HCT116 (cell line): ENCODE measurements around the gene SLC19A1. TPM values are rescaled to one million over a fixed set of nuclear protein-coding genes. Genes with fewer than 3 reads are reported as not detected.

Experiments
- ATAC-seq: fragments of 200-7000 bp; cut with Tn5 transposase; 2 replicates; pipeline ENCODE4 v1.9.1; 2020; ENCODE audit warnings: mild to moderate bottlenecking, moderate library complexity
- BruUV-seq: library from RNA; stranded (reverse); fragments of 400-500 nt; replicated peaks from 2 replicates; lab custom pipeline; 2021; lab: Mats Ljungman, UMichigan
- CTCF ChIA-PET: fragments of 300-600 bp; sonication (Branson Sonifier 250); formaldehyde crosslinking; loops from one replicate; lab custom pipeline; 2021; ENCODE audit warnings: antibody characterized with exemption; lab: Charles Lee
- POLR2A ChIA-PET: fragments of 300-600, 350-600 bp; sonication (Branson Sonifier 250); formaldehyde crosslinking; loops from one replicate; lab custom pipeline; 2021; ENCODE audit warnings: antibody characterized with exemption; lab: Charles Lee
- RAD21 ChIA-PET, 2 experiments: fragments of 300-600 bp; sonication (Branson Sonifier 250); formaldehyde crosslinking; loops; one replicate each; lab custom pipeline; 2023; ENCODE audit warnings: low total read pairs in 2 of 2; ENCODE audit not compliant: uncharacterized antibody in 2 of 2, unreplicated experiment in 2 of 2, low non-redundant PET in 1 of 2; lab: Charles Lee
- DNase-seq: peaks from one replicate; pipeline ENCODE4 v3.0.0-alpha.2; 2010; ENCODE audit warnings: low read depth, low spot score
- H2AFZ ChIP-seq: fragments of 200-600 bp; shearing (Covaris generic), sonication (generic); 2 replicates; pipeline ENCODE4 v1.6.1; 2017; ENCODE audit warnings: low read depth, mixed run types, mixed read lengths, antibody characterized with exemption, low read length; ENCODE audit not compliant: poor library complexity, severe bottlenecking
- H3K27ac ChIP-seq: 2 replicates; pipeline ENCODE4 v1.5.1; 2012; ENCODE audit warnings: low read depth, low read length
- H3K27me3 ChIP-seq: fragments of 200-600 bp; sonication (generic); 2 replicates; pipeline ENCODE4 v1.6.1; 2016; ENCODE audit warnings: mixed run types, low read length, mixed read lengths; ENCODE audit not compliant: insufficient read depth
- H3K36me3 ChIP-seq, 2 experiments: fragments of 200-500 bp in 1 of 2; fragments of 200-600 bp in 1 of 2; sonication (Bioruptor generic) in 1 of 2; sonication (generic) in 1 of 2; 2 replicates each; pipeline versions ENCODE4 v1.5.1 to v1.6.1; 2014 to 2016; ENCODE audit warnings: low read length in 2 of 2, inconsistent platforms in 1 of 2, mixed read lengths in 1 of 2, mixed run types in 1 of 2; ENCODE audit not compliant: insufficient read depth in 2 of 2, control insufficient read depth in 1 of 2
- H3K4me1 ChIP-seq, 2 experiments: fragments of 200-600 bp in 1 of 2; sonication (generic) in 1 of 2; 2 replicates each; pipeline versions ENCODE4 v1.5.1 to v1.6.1; 2012 to 2017; ENCODE audit warnings: low read length in 2 of 2, inconsistent platforms in 1 of 2, mild to moderate bottlenecking in 1 of 2, mixed read lengths in 1 of 2, mixed run types in 1 of 2, moderate library complexity in 1 of 2; ENCODE audit not compliant: insufficient read depth in 2 of 2, control insufficient read depth in 1 of 2
- H3K4me2 ChIP-seq: fragments of 200-600 bp; sonication (generic); 2 replicates; pipeline ENCODE4 v1.6.1; 2017; ENCODE audit warnings: mixed run types, low read length, mixed read lengths
- H3K4me3 ChIP-seq, 2 experiments: fragments of 200-600 bp in 1 of 2; sonication (generic) in 1 of 2; replicated peaks in 1 of 2; 2 replicates each; pipeline ENCODE4 v1.5.1; 2011 to 2016; ENCODE audit warnings: low read length in 2 of 2, control low read depth in 1 of 2, low read depth in 1 of 2, mild to moderate bottlenecking in 1 of 2, mixed read lengths in 1 of 2, mixed run types in 1 of 2
- H3K79me2 ChIP-seq: fragments of 200-600 bp; sonication (generic); 2 replicates; pipeline ENCODE4 v1.6.1; 2017; ENCODE audit warnings: mild to moderate bottlenecking, mixed run types, low read length, moderate library complexity, mixed read lengths; ENCODE audit not compliant: insufficient read depth
- H3K9ac ChIP-seq: fragments of 200-600 bp; sonication (generic); 2 replicates; pipeline ENCODE4 v1.6.1; 2016; ENCODE audit warnings: low read length, mixed read lengths
- H3K9me2 ChIP-seq: fragments of 200-600 bp; sonication (generic), shearing (Covaris generic); 2 replicates; pipeline ENCODE4 v1.6.1; 2017; ENCODE audit warnings: mixed run types, mild to moderate bottlenecking, moderate library complexity; ENCODE audit not compliant: insufficient read depth
- H3K9me3 ChIP-seq, 2 experiments: fragments of 200-500 bp in 1 of 2; fragments of 200-600 bp in 1 of 2; sonication (Bioruptor generic) in 1 of 2; sonication (generic) in 1 of 2; 2 replicates each; pipeline ENCODE4 v1.6.1; 2014 to 2017; ENCODE audit warnings: low read length in 2 of 2, mixed read lengths in 2 of 2, inconsistent platforms in 1 of 2, low read depth in 1 of 2, mild to moderate bottlenecking in 1 of 2, mixed run types in 1 of 2, moderate library complexity in 1 of 2; ENCODE audit not compliant: control insufficient read depth in 1 of 2, insufficient read depth in 1 of 2
- H4K20me1 ChIP-seq: fragments of 200-600 bp; sonication (generic), shearing (Covaris generic); 2 replicates; pipeline ENCODE4 v1.6.1; 2017; ENCODE audit warnings: mixed run types, mild to moderate bottlenecking, moderate library complexity; ENCODE audit not compliant: insufficient read depth
- CBX3 ChIP-seq: IDR thresholded peaks from 2 replicates; pipeline ENCODE4 v1.6.1; 2012; ENCODE audit warnings: low read depth
- CEBPB ChIP-seq: IDR thresholded peaks from 2 replicates; pipeline ENCODE4 v1.6.1; 2012; ENCODE audit warnings: low read depth
- CTCF ChIP-seq, 3 experiments: fragments of 200-600 bp in 1 of 3; sonication (generic) in 1 of 3; IDR thresholded peaks in 2 of 3; conservative IDR thresholded peaks in 1 of 3; 2 replicates each; pipeline ENCODE4 v1.5.1; 2012 to 2017; ENCODE audit warnings: low read depth in 2 of 3, low read length in 2 of 3, antibody characterized with exemption in 1 of 3, borderline replicate concordance in 1 of 3, control low read depth in 1 of 3, mild to moderate bottlenecking in 1 of 3, mixed read lengths in 1 of 3, mixed run types in 1 of 3, moderate library complexity in 1 of 3; ENCODE audit not compliant: insufficient read depth in 1 of 3
- ELF1 ChIP-seq: IDR thresholded peaks from 2 replicates; pipeline ENCODE4 v1.6.1; 2012; ENCODE audit warnings: low read depth, borderline replicate concordance
- EZH2 ChIP-seq: fragments of 200-600 bp; sonication (generic); IDR thresholded peaks from 2 replicates; pipeline ENCODE4 v1.6.1; 2017; ENCODE audit warnings: antibody characterized with exemption, mixed run types
- EZH2phosphoT487 ChIP-seq: fragments of 200-600 bp; IDR thresholded peaks from 2 replicates; pipeline ENCODE4 v1.6.1; 2018; ENCODE audit warnings: antibody characterized with exemption, borderline replicate concordance
- FOSL1 ChIP-seq: IDR thresholded peaks from 2 replicates; pipeline ENCODE4 v1.6.1; 2012; ENCODE audit warnings: low read depth
- JUND ChIP-seq: IDR thresholded peaks from 2 replicates; pipeline ENCODE4 v1.6.1; 2012
- POLR2AphosphoS5 ChIP-seq: IDR thresholded peaks from 2 replicates; pipeline ENCODE4 v1.6.1; 2011; ENCODE audit warnings: mild to moderate bottlenecking, low read depth, low read length, moderate library complexity
- RAD21 ChIP-seq: IDR thresholded peaks from 2 replicates; pipeline ENCODE4 v1.6.1; 2012; ENCODE audit warnings: low read depth, mild to moderate bottlenecking
- REST ChIP-seq: IDR thresholded peaks from 2 replicates; pipeline ENCODE4 v1.6.1; 2012; ENCODE audit warnings: low read depth
- SIN3A ChIP-seq: IDR thresholded peaks from 2 replicates; pipeline ENCODE4 v1.6.1; 2012; ENCODE audit warnings: low read depth
- SP1 ChIP-seq: IDR thresholded peaks from 2 replicates; pipeline ENCODE4 v1.6.1; 2012; ENCODE audit warnings: low read depth
- TCF7L2 ChIP-seq: IDR thresholded peaks from 2 replicates; pipeline ENCODE4 v1.7.0; 2011; ENCODE audit warnings: borderline replicate concordance, inconsistent platforms; ENCODE audit not compliant: insufficient read depth, insufficient read length; ENCODE audit errors: extremely low read depth
- YY1 ChIP-seq: IDR thresholded peaks from 2 replicates; pipeline ENCODE4 v1.6.1; 2011; ENCODE audit warnings: low read length, low read depth, moderate library complexity, mild to moderate bottlenecking; ENCODE audit not compliant: insufficient replicate concordance; ENCODE audit errors: extremely low read depth
- ZBTB33 ChIP-seq: IDR thresholded peaks from 2 replicates; pipeline ENCODE4 v1.6.1; 2011; ENCODE audit warnings: mild to moderate bottlenecking, low read length, moderate library complexity; ENCODE audit not compliant: insufficient replicate concordance; ENCODE audit errors: extremely low read depth
- ZNF274 ChIP-seq: fragments of 200-500 bp; sonication (Bioruptor generic); IDR thresholded peaks from 2 replicates; pipeline ENCODE4 v1.6.1; 2014; ENCODE audit warnings: mild to moderate bottlenecking, low read depth, low read length, inconsistent platforms
- intact Hi-C: fragments of 100-400 bp; cut with micrococcal nuclease; formaldehyde crosslinking; loops from 2 replicates; pipeline ENCODE4 v1.10.0; 2022
- total RNA-seq: library from RNA; stranded (reverse); gene quantifications from one replicate; pipeline ENCODE4 v1.2.1, GENCODE V29; 2021; ENCODE audit not compliant: unreplicated experiment
- TF ChIP-seq, protein P1 (sequence below): IDR thresholded peaks from 2 replicates; pipeline ENCODE4 v1.6.1; 2012
- TF ChIP-seq, protein P2 (sequence below): IDR thresholded peaks from 2 replicates; pipeline ENCODE4 v1.6.1; 2012

The SLC19A1 gene
- total RNA-seq, 1 experiment from 2014 or later = 50.2 TPM

GRCh38 chr21:45562402-45562801 lies 20.2 kb upstream of the SLC19A1 start:
- TF ChIP-seq POLR2AphosphoS5 (no peak), EZH2phosphoT487 (no peak), ZBTB33 (no peak), CEBPB (no peak), YY1 (no peak), TCF7L2 (no peak), SIN3A (no peak), CTCF (IDR thresholded peaks at IDR 0.05 in 2 of 3, conservative IDR thresholded peaks at IDR 0.05 in 1 of 3; ENCODE audit: borderline replicate concordance in 1 of 3, insufficient read depth in 1 of 3, low read depth in 2 of 3, low read length in 2 of 3) (no peak), FOSL1 (no peak), ZNF274 (no peak), SP1 (no peak), RAD21 (no peak), JUND (no peak), ELF1 (no peak), EZH2 (no peak), REST (no peak), CBX3 (no peak)
- TF ChIP-seq, protein P1, sequence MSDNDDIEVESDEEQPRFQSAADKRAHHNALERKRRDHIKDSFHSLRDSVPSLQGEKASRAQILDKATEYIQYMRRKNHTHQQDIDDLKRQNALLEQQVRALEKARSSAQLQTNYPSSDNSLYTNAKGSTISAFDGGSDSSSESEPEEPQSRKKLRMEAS = no peak
- TF ChIP-seq, protein P2, sequence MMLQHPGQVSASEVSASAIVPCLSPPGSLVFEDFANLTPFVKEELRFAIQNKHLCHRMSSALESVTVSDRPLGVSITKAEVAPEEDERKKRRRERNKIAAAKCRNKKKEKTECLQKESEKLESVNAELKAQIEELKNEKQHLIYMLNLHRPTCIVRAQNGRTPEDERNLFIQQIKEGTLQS = no peak
- no peak overlapping the region for H3K9ac ChIP-seq
- no peaks in the 10 kb centered on the region for H3K36me3 ChIP-seq
- no TSS peak for BruUV-seq
- ChIA-PET CTCF (no interaction called here), RAD21 (no interaction called here), POLR2A (no interaction called here)
- intact Hi-C loops = no loop called here
- H3K4me3 ChIP-seq = no peak overlapping the region
- H3K27me3 ChIP-seq = peaks cover 29% of the 10 kb centered on the region
- no peak overlapping the region for H3K27ac ChIP-seq
- H3K9me3 ChIP-seq = no peaks in the 10 kb centered on the region; a peak in 1 of 4 replicates
- no peaks in the 10 kb centered on the region for H3K9me2 ChIP-seq
- no peak overlapping the region for H2AFZ ChIP-seq
- H4K20me1 ChIP-seq = no peaks in the 10 kb centered on the region
- H3K4me2 ChIP-seq = no peak overlapping the region
- no peaks in the 10 kb centered on the region for H3K79me2 ChIP-seq
- no peak for DNase-seq
- H3K4me1 ChIP-seq = no peaks in the 10 kb centered on the region
- ATAC-seq = no peak
